Hepatocyte (in vitro differentiated cells): ENCODE results near the gene DNAH17.

Source experiments
- EZH2phosphoT487 ChIP-seq: fragments of 200-600 bp; sonication (generic); IDR thresholded peaks from one replicate; pipeline ENCODE4 v1.6.1; 2018; ENCODE audit warnings: antibody characterized with exemption, mild to moderate bottlenecking, low read depth, moderate library complexity; ENCODE audit not compliant: unreplicated experiment, severe bottlenecking
- TF ChIP-seq, protein P1 (sequence below): fragments of 200-600 bp; sonication (generic); IDR thresholded peaks from 2 replicates; pipeline ENCODE4 v1.5.1; 2016; ENCODE audit warnings: antibody characterized with exemption, mild to moderate bottlenecking; ENCODE audit not compliant: poor library complexity

- TF ChIP-seq, protein P1, sequence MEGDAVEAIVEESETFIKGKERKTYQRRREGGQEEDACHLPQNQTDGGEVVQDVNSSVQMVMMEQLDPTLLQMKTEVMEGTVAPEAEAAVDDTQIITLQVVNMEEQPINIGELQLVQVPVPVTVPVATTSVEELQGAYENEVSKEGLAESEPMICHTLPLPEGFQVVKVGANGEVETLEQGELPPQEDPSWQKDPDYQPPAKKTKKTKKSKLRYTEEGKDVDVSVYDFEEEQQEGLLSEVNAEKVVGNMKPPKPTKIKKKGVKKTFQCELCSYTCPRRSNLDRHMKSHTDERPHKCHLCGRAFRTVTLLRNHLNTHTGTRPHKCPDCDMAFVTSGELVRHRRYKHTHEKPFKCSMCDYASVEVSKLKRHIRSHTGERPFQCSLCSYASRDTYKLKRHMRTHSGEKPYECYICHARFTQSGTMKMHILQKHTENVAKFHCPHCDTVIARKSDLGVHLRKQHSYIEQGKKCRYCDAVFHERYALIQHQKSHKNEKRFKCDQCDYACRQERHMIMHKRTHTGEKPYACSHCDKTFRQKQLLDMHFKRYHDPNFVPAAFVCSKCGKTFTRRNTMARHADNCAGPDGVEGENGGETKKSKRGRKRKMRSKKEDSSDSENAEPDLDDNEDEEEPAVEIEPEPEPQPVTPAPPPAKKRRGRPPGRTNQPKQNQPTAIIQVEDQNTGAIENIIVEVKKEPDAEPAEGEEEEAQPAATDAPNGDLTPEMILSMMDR: no peak
- TF ChIP-seq EZH2phosphoT487: no peak
Observed at GRCh38 chr17:78396441-78397337, 180.5 kb downstream of the DNAH17 start.
